Trophoblast cell (in vitro differentiated cells and primary cell): ENCODE data around the gene RALGAPB.

ENCODE experiments used
- DNase-seq, 2 donors: peaks; one replicate each; pipeline ENCODE4 v3.0.0-alpha.2; 2016
- H2AFZ ChIP-seq: 2 replicates; pipeline ENCODE4 v1.6.1; 2013; ENCODE audit warnings: low read length, moderate library complexity, mild to moderate bottlenecking; ENCODE audit not compliant: insufficient read depth, poor library complexity
- H2AK5ac ChIP-seq: 2 replicates; pipeline ENCODE4 v1.6.1; 2013; ENCODE audit warnings: mild to moderate bottlenecking, low read length
- H2BK120ac ChIP-seq: 2 replicates; pipeline ENCODE4 v1.6.1; 2013; ENCODE audit warnings: low read length, mild to moderate bottlenecking, moderate library complexity; ENCODE audit not compliant: insufficient read depth, poor library complexity
- H2BK12ac ChIP-seq: 2 replicates; pipeline ENCODE4 v1.6.1; 2013; ENCODE audit warnings: mild to moderate bottlenecking, low read length, moderate library complexity
- H2BK5ac ChIP-seq: 2 replicates; pipeline ENCODE4 v1.6.1; 2013; ENCODE audit warnings: low read length, low read depth, moderate library complexity, mild to moderate bottlenecking; ENCODE audit not compliant: poor library complexity
- H3K14ac ChIP-seq: 2 replicates; pipeline ENCODE4 v1.6.1; 2013; ENCODE audit warnings: mild to moderate bottlenecking, low read length
- H3K18ac ChIP-seq: 2 replicates; pipeline ENCODE4 v1.6.1; 2013; ENCODE audit warnings: mild to moderate bottlenecking, low read length
- H3K23ac ChIP-seq: 2 replicates; pipeline ENCODE4 v1.6.1; 2013; ENCODE audit warnings: low read length
- H3K27ac ChIP-seq: 2 replicates; pipeline ENCODE4 v1.5.1; 2013; ENCODE audit warnings: low read depth, mild to moderate bottlenecking, inconsistent platforms, low read length, moderate library complexity
- H3K27me3 ChIP-seq: 2 replicates; pipeline ENCODE4 v1.6.1; 2013; ENCODE audit warnings: inconsistent platforms, mild to moderate bottlenecking, low read length, moderate library complexity; ENCODE audit not compliant: insufficient read depth
- H3K36me3 ChIP-seq, 2 experiments: 1 replicate in 1 of 2; 2 replicates in 1 of 2; pipeline ENCODE4 v1.6.1; 2013; ENCODE audit warnings: low read length in 2 of 2, mild to moderate bottlenecking in 2 of 2, moderate library complexity in 1 of 2; ENCODE audit not compliant: insufficient read depth in 2 of 2, control insufficient read depth in 1 of 2
- H3K4ac ChIP-seq: 2 replicates; pipeline ENCODE4 v1.6.1; 2013; ENCODE audit warnings: low read depth, mild to moderate bottlenecking, low read length, moderate library complexity
- H3K4me1 ChIP-seq, 2 experiments: 1 replicate in 1 of 2; 2 replicates in 1 of 2; pipeline ENCODE4 v1.6.1; 2013; ENCODE audit warnings: low read length in 2 of 2, mild to moderate bottlenecking in 2 of 2, moderate library complexity in 1 of 2; ENCODE audit not compliant: insufficient read depth in 2 of 2, control insufficient read depth in 1 of 2
- H3K4me2 ChIP-seq: 2 replicates; pipeline ENCODE4 v1.6.1; 2013; ENCODE audit warnings: inconsistent platforms, mild to moderate bottlenecking, low read length, moderate library complexity
- H3K4me3 ChIP-seq: 2 replicates; pipeline ENCODE4 v1.5.1; 2013; ENCODE audit warnings: mild to moderate bottlenecking, low read depth, low read length, inconsistent platforms
- H3K79me1 ChIP-seq: one replicate; pipeline ENCODE4 v1.6.1; 2013; ENCODE audit warnings: low read length
- H3K79me2 ChIP-seq: 2 replicates; pipeline ENCODE4 v1.6.1; 2013; ENCODE audit warnings: low read length, mild to moderate bottlenecking; ENCODE audit not compliant: control insufficient read depth, insufficient read depth, poor library complexity
- H3K9ac ChIP-seq: 2 replicates; pipeline ENCODE4 v1.6.1; 2013; ENCODE audit warnings: mild to moderate bottlenecking, low read length
- H3K9me3 ChIP-seq: 2 replicates; pipeline ENCODE4 v1.6.1; 2013; ENCODE audit warnings: low read depth, mild to moderate bottlenecking, control low read depth, inconsistent platforms, low read length; ENCODE audit not compliant: insufficient read depth
- H4K12ac ChIP-seq: 2 replicates; pipeline ENCODE4 v1.6.1; 2013; ENCODE audit warnings: low read depth, mild to moderate bottlenecking, low read length, moderate library complexity
- H4K8ac ChIP-seq: 2 replicates; pipeline ENCODE4 v1.6.1; 2013; ENCODE audit warnings: low read depth, mild to moderate bottlenecking, low read length, moderate library complexity
- H4K91ac ChIP-seq: one replicate; pipeline ENCODE4 v1.6.1; 2013; ENCODE audit warnings: low read depth, mild to moderate bottlenecking, low read length, moderate library complexity
- WGBS: extraction: QIAGEN DNeasy Blood & Tissue Kit; methylation state at CpG from one replicate; pipeline ENCODE4 v1.1.7; 2013; ENCODE audit warnings: missing lambda C conversion rate; ENCODE audit not compliant: insufficient read length, insufficient coverage; ENCODE audit errors: extremely low coverage; 5-methylcytosine and 5-hydroxymethylcytosine counted together

RALGAPB gene

GRCh38 chr20:38609815-38610214, 137.2 kb downstream of the RALGAPB start:
- no CpG with 5 or more reads among the region's 4 CpGs for WGBS
- DNase-seq = no peak

GRCh38 chr20:38610521-38610920, 137.9 kb downstream of the RALGAPB start:
- peak in 1 of 2 donors; percentile 56 for DNase-seq
- no peak overlapping the region for H2BK5ac ChIP-seq
- H3K79me1 ChIP-seq = no peaks in the 10 kb centered on the region
- no peak overlapping the region for H3K27ac ChIP-seq
- no peaks in the 10 kb centered on the region for H3K79me2 ChIP-seq
- no peak overlapping the region for H4K91ac ChIP-seq
- peaks cover 5 to 6% of the 10 kb centered on the region in 2 experiments for H3K4me1 ChIP-seq
- no peak overlapping the region for H2BK120ac ChIP-seq
- H3K9ac ChIP-seq = no peak overlapping the region
- H3K27me3 ChIP-seq = no peaks in the 10 kb centered on the region
- no peak overlapping the region for H2BK12ac ChIP-seq
- no peak overlapping the region for H4K8ac ChIP-seq
- no peak overlapping the region for H3K23ac ChIP-seq
- H2AK5ac ChIP-seq = no peak overlapping the region
- H2AFZ ChIP-seq = no peak overlapping the region
- WGBS = no CpG with 5 or more reads among the region's 5 CpGs
- no peak overlapping the region for H3K4ac ChIP-seq
- H4K12ac ChIP-seq = no peak overlapping the region
- no peak overlapping the region for H3K4me2 ChIP-seq
- H3K4me3 ChIP-seq = no peak overlapping the region
- no peak overlapping the region for H3K14ac ChIP-seq
- no peak overlapping the region for H3K18ac ChIP-seq
- no peaks in the 10 kb centered on the region for H3K36me3 ChIP-seq
- H3K9me3 ChIP-seq = no peaks in the 10 kb centered on the region

More at GRCh38 chr20:38609815-38610214, 137.2 kb downstream of the RALGAPB start:
- no peak overlapping the region for H2BK120ac ChIP-seq
- no peak overlapping the region for H3K4me3 ChIP-seq
- H3K27me3 ChIP-seq = no peaks in the 10 kb centered on the region
- H3K4me1 ChIP-seq = peaks cover 9 to 10% of the 10 kb centered on the region in 2 experiments
- no peak overlapping the region for H3K4me2 ChIP-seq
- H3K23ac ChIP-seq = no peak overlapping the region
- H2BK5ac ChIP-seq = no peak overlapping the region
- no peak overlapping the region for H2BK12ac ChIP-seq
- no peak overlapping the region for H3K27ac ChIP-seq
- no peaks in the 10 kb centered on the region for H3K36me3 ChIP-seq
- no peak overlapping the region for H2AK5ac ChIP-seq
- no peak overlapping the region for H2AFZ ChIP-seq
- H3K9me3 ChIP-seq = no peaks in the 10 kb centered on the region
- no peak overlapping the region for H4K8ac ChIP-seq
- no peak overlapping the region for H3K4ac ChIP-seq
- H3K9ac ChIP-seq = no peak overlapping the region
- no peak overlapping the region for H3K14ac ChIP-seq
- H4K12ac ChIP-seq = no peak overlapping the region
- no peaks in the 10 kb centered on the region for H3K79me2 ChIP-seq
- H3K79me1 ChIP-seq = peaks cover 4% of the 10 kb centered on the region
- H3K18ac ChIP-seq = no peak overlapping the region
- no peak overlapping the region for H4K91ac ChIP-seq

GRCh38 chr20:38612751-38613515, 140.3 kb downstream of the RALGAPB start:
- WGBS = no CpG with 5 or more reads among the region's 5 CpGs
- H3K23ac ChIP-seq = no peak overlapping the region
- no peak overlapping the region for H4K12ac ChIP-seq
- no peak overlapping the region for H3K18ac ChIP-seq
- H3K79me1 ChIP-seq = peaks cover 4% of the 10 kb centered on the region
- H4K8ac ChIP-seq = no peak overlapping the region
- H3K36me3 ChIP-seq = no peaks in the 10 kb centered on the region
- H2AFZ ChIP-seq = no peak overlapping the region
- H3K79me2 ChIP-seq = no peaks in the 10 kb centered on the region
- peaks cover 7 to 14% of the 10 kb centered on the region in 2 experiments for H3K4me1 ChIP-seq
- H3K27me3 ChIP-seq = no peaks in the 10 kb centered on the region
- no peak overlapping the region for H2BK120ac ChIP-seq
- DNase-seq = no peak
- H3K14ac ChIP-seq = no peak overlapping the region
- no peaks in the 10 kb centered on the region for H3K9me3 ChIP-seq
- no peak overlapping the region for H2AK5ac ChIP-seq
- H3K9ac ChIP-seq = no peak overlapping the region
- H3K4me2 ChIP-seq = no peak overlapping the region
- H3K4me3 ChIP-seq = no peak overlapping the region
- H2BK12ac ChIP-seq = no peak overlapping the region
- no peak overlapping the region for H3K27ac ChIP-seq
- no peak overlapping the region for H4K91ac ChIP-seq
- H3K4ac ChIP-seq = no peak overlapping the region
- no peak overlapping the region for H2BK5ac ChIP-seq

GRCh38 chr20:38615283-38615682, 142.6 kb downstream of the RALGAPB start:
- no peak overlapping the region for H4K91ac ChIP-seq
- no peak overlapping the region for H3K4me3 ChIP-seq
- peaks cover 4% of the 10 kb centered on the region for H3K79me1 ChIP-seq
- H2BK12ac ChIP-seq = no peak overlapping the region
- H2BK120ac ChIP-seq = no peak overlapping the region
- no peak overlapping the region for H3K9ac ChIP-seq
- no peak for DNase-seq
- H3K4me2 ChIP-seq = no peak overlapping the region
- no peak overlapping the region for H4K8ac ChIP-seq
- WGBS = no CpG with 5 or more reads among the region's 15 CpGs
- H3K18ac ChIP-seq = no peak overlapping the region
- no peak overlapping the region for H2BK5ac ChIP-seq
- no peaks in the 10 kb centered on the region for H3K79me2 ChIP-seq
- H3K9me3 ChIP-seq = no peaks in the 10 kb centered on the region
- no peak overlapping the region for H2AK5ac ChIP-seq
- no peak overlapping the region for H3K27ac ChIP-seq
- no peaks in the 10 kb centered on the region for H3K36me3 ChIP-seq
- no peak overlapping the region for H2AFZ ChIP-seq
- H3K4me1 ChIP-seq = peaks cover 7 to 9% of the 10 kb centered on the region in 2 experiments
- no peaks in the 10 kb centered on the region for H3K27me3 ChIP-seq
- no peak overlapping the region for H3K4ac ChIP-seq
- H4K12ac ChIP-seq = no peak overlapping the region
- no peak overlapping the region for H3K14ac ChIP-seq
- H3K23ac ChIP-seq = no peak overlapping the region
